ENCODE results near the gene SRA1.

The SRA1 gene

DNA sequence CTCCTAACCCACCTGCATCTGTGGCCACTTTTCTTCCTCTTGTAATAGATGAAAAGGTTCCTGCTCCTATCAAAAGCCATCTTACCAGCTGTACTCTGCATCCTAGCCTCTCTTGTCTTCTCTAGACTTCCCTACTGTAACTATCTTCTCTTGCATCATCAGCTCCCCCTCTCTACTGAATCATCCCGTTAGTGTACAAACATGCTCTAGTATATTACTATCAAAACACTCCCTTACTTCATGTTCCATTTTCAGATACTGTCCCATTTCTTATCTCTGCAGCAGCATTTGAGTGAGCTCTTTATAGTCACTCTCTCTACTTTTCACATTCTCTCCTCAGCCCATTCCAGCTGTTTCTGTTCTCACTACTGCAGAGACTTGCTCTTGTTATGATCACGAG, 2.8 kb downstream of the SRA1 start (continued):
- TF ChIP-seq, protein P1, sequence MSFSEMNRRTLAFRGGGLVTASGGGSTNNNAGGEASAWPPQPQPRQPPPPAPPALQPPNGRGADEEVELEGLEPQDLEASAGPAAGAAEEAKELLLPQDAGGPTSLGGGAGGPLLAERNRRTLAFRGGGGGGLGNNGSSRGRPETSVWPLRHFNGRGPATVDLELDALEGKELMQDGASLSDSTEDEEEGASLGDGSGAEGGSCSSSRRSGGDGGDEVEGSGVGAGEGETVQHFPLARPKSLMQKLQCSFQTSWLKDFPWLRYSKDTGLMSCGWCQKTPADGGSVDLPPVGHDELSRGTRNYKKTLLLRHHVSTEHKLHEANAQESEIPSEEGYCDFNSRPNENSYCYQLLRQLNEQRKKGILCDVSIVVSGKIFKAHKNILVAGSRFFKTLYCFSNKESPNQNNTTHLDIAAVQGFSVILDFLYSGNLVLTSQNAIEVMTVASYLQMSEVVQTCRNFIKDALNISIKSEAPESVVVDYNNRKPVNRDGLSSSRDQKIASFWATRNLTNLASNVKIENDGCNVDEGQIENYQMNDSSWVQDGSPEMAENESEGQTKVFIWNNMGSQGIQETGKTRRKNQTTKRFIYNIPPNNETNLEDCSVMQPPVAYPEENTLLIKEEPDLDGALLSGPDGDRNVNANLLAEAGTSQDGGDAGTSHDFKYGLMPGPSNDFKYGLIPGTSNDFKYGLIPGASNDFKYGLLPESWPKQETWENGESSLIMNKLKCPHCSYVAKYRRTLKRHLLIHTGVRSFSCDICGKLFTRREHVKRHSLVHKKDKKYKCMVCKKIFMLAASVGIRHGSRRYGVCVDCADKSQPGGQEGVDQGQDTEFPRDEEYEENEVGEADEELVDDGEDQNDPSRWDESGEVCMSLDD (tag by site-specific recombination; IDR thresholded peaks at IDR 0.05): no peak
- TF ChIP-seq ZNF843 (tag by site-specific recombination; IDR thresholded peaks at IDR 0.05) (no peak), KLF1 (tag by site-specific recombination; IDR thresholded peaks at IDR 0.05) (no peak), KLF7 (tag by site-specific recombination; IDR thresholded peaks at IDR 0.05; ENCODE audit: borderline replicate concordance) (no peak), ZEB2 (tag by site-specific recombination; IDR thresholded peaks at IDR 0.05) (peak; percentile 39; the same call in 1 of the 2 replicates), ZNF404 (tag by site-specific recombination; IDR thresholded peaks at IDR 0.05) (no peak), ZNF549 (tag by site-specific recombination; IDR thresholded peaks at IDR 0.05) (no peak), ZSCAN16 (tag by site-specific recombination; IDR thresholded peaks at IDR 0.05) (no peak), ZNF837 (tag by site-specific recombination; IDR thresholded peaks at IDR 0.05) (no peak), HOXD13 (CRISPR knock-in tag; IDR thresholded peaks at IDR 0.05; ENCODE audit: borderline replicate concordance) (no peak), ZNF747 (tag by site-specific recombination; IDR thresholded peaks at IDR 0.05) (no peak)
- TF ChIP-seq, protein P2, sequence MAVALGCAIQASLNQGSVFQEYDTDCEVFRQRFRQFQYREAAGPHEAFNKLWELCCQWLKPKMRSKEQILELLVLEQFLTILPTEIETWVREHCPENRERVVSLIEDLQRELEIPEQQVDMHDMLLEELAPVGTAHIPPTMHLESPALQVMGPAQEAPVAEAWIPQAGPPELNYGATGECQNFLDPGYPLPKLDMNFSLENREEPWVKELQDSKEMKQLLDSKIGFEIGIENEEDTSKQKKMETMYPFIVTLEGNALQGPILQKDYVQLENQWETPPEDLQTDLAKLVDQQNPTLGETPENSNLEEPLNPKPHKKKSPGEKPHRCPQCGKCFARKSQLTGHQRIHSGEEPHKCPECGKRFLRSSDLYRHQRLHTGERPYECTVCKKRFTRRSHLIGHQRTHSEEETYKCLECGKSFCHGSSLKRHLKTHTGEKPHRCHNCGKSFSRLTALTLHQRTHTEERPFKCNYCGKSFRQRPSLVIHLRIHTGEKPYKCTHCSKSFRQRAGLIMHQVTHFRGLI (tag by site-specific recombination; IDR thresholded peaks at IDR 0.05): no peak
- TF ChIP-seq, protein P3, sequence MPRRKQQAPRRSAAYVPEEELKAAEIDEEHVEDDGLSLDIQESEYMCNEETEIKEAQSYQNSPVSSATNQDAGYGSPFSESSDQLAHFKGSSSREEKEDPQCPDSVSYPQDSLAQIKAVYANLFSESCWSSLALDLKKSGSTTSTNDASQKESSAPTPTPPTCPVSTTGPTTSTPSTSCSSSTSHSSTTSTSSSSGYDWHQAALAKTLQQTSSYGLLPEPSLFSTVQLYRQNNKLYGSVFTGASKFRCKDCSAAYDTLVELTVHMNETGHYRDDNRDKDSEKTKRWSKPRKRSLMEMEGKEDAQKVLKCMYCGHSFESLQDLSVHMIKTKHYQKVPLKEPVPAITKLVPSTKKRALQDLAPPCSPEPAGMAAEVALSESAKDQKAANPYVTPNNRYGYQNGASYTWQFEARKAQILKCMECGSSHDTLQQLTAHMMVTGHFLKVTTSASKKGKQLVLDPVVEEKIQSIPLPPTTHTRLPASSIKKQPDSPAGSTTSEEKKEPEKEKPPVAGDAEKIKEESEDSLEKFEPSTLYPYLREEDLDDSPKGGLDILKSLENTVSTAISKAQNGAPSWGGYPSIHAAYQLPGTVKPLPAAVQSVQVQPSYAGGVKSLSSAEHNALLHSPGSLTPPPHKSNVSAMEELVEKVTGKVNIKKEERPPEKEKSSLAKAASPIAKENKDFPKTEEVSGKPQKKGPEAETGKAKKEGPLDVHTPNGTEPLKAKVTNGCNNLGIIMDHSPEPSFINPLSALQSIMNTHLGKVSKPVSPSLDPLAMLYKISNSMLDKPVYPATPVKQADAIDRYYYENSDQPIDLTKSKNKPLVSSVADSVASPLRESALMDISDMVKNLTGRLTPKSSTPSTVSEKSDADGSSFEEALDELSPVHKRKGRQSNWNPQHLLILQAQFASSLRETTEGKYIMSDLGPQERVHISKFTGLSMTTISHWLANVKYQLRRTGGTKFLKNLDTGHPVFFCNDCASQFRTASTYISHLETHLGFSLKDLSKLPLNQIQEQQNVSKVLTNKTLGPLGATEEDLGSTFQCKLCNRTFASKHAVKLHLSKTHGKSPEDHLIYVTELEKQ (tag by site-specific recombination; IDR thresholded peaks at IDR 0.05; ENCODE audit: borderline replicate concordance): no peak

DNA sequence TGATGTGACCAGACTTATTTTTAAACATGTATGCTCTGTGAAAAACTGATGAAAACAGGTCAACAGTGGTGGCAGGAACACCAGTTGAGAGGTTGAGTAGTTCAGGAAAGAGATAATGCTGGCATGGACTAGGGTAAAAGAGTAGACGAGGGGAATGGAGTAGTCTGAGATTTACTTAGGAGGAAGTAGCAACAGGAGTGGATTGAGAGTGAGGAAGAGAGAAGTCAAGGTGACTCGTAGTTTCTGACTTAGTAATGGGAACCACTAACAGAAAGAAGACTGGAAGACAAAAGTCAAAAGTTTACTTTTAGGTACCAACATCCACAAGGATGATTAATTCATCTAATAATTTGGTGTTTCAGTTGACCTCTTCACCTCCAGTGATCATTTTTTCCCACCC, 3.6 kb downstream of the SRA1 start:
- POLR2A ChIA-PET: interaction anchor here (0.7 to 1.6 kb wide), 4 partner anchors 94 to 364 kb away, joined by 3 to 9 read pairs (median 5); partner anchors contain the start of genes IK and NDUFA2

More for the DNA sequence above, 3.6 kb downstream of the SRA1 start:
- TF ChIP-seq TCF7L2 (IDR thresholded peaks at IDR 0.05; ENCODE audit: borderline replicate concordance, low read depth, low read length): no peak
- TF ChIP-seq SCRT2 (tag by site-specific recombination; IDR thresholded peaks at IDR 0.05): 0 out of 2 replicates have a peak, but pooled peaks have one; percentile 52
- peak; percentile 22; the same call in 1 of the 2 replicates for TF ChIP-seq ZNF394 (tag by site-specific recombination; IDR thresholded peaks at IDR 0.05; ENCODE audit: borderline replicate concordance)
- no peak for TF ChIP-seq SALL2 (tag by site-specific recombination; IDR thresholded peaks at IDR 0.05; ENCODE audit: borderline replicate concordance)
- TF ChIP-seq, protein P4, sequence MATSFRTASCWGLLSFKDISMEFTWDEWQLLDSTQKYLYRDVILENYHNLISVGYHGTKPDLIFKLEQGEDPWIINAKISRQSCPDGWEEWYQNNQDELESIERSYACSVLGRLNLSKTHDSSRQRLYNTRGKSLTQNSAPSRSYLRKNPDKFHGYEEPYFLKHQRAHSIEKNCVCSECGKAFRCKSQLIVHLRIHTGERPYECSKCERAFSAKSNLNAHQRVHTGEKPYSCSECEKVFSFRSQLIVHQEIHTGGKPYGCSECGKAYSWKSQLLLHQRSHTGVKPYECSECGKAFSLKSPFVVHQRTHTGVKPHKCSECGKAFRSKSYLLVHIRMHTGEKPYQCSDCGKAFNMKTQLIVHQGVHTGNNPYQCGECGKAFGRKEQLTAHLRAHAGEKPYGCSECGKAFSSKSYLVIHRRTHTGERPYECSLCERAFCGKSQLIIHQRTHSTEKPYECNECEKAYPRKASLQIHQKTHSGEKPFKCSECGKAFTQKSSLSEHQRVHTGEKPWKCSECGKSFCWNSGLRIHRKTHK (tag by site-specific recombination; IDR thresholded peaks at IDR 0.05): no peak
- Histone ChIP-seq H3K9me3 (ENCODE audit: control insufficient read depth, insufficient read depth, low read depth, low read length) (no peaks in the 10 kb centered on the region), H3K36me3 (ENCODE audit: control insufficient read depth in 2 of 2, insufficient read depth in 1 of 2, low read length in 2 of 2) (peaks cover 0 to 64% of the 10 kb centered on the region in 2 experiments), H3K4me1 (ENCODE audit: control insufficient read depth, insufficient read depth, low read length) (0 out of 2 replicates have a peak, but pooled peaks cover 4% of the 10 kb centered on the region), H3K27ac (ENCODE audit: extremely low read depth, low read depth, low read length) (no peak overlapping the region), H3K4me3 (ENCODE audit: low read depth, low read length) (no peak overlapping the region)
- CTCF ChIA-PET: interaction anchor here (0.6 kb wide), 1 partner anchor 139 kb away, joined by 4 read pairs; no protein-coding TSS in a partner anchor
